GM19099 (cell line): ENCODE results near the gene REG4.

Experiments used
- POLR2A ChIP-seq: IDR thresholded peaks from 3 replicates; pipeline ENCODE4 v1.6.1; 2011; ENCODE audit warnings: low read depth; ENCODE audit not compliant: insufficient read length; ENCODE audit errors: extremely low read depth

The REG4 gene

DNA sequence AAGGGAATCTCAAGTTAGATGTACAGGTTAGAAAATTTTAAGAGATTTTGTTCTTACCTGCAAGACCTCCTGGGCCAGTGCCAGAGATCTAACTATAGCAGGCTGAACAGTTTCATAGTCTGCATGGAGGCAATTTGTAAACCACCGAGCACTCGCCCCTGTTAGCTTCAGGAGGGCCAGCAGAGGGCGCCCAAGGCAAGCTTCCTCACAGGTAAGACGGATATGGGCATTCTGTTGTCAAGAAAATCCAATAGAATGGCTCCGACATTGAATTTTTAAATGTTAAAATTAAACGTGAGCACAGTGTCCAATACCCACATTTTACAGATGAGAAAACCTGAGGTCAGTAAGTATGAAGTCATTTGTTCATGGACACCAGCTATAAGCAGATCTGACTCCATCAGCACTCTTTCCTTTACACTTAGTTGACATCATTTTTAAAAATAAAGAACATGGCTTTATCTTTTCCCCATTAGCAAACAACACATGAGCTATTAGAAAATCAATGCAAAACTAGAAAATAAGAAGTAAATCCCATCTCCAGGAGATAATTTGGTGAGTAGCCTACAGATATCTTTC, 2.2 kb downstream of the REG4 start:
- TF ChIP-seq POLR2A, result no peak

DNA sequence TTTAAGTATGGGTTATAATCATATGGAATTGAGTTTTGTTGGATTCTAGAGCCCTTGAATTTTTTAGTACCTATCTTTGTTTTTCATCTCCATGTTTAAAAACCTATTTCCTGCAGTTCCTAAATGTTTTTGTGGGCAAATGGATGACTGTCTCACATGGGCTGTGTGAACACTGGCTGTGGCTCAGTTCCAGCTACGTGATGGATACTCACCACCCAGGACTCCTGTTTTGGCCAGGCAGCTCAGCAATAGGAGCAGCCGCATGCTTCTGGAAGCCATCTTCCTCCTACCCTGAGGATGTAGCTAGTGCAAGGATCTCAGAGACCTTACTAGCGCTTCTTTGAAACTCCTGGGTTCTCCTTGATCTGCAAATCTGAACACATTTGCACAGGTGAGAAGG, 2.8 kb downstream of the REG4 start:
- no peak for TF ChIP-seq POLR2A

DNA sequence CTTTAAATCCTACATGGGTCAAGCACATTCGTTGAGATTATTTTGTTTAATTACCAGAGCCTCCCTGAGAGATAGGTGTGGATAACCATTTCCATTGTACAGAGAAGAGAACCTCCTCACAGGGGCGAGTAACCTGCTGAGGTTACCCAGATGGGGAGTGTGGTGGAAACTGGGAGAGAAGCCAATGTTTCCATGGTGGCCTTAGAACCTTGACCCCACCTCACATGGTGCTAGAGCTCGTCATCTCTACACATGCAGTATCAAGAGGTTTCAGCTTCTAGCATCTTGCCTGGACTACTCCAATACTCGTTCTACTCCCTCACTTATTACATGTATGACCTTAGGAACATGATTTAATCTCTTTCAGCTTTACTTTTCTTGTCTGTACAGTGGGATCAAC, 4.8 kb downstream of the REG4 start:
- TF ChIP-seq POLR2A, result no peak

DNA sequence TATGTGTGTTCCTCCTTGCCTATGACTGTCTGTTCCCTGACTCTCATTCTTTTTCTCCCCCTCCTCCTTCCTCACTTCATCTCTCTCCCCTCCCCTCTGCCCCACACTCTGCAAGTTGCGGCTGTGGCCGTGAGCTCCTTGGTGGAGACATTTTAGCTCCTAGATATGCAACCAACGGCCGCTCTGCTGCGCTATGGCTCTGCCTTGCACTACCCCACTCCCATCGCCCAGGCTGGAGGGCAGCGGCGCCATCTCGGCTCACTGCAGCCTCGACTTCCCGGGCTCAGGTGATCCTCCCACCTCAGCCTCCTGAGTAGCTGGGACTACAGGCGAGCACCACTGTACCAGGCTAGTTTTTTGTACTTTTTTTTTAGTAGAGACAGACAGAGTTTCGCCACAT, 5.5 kb downstream of the REG4 start:
- TF ChIP-seq POLR2A, result no peak

DNA sequence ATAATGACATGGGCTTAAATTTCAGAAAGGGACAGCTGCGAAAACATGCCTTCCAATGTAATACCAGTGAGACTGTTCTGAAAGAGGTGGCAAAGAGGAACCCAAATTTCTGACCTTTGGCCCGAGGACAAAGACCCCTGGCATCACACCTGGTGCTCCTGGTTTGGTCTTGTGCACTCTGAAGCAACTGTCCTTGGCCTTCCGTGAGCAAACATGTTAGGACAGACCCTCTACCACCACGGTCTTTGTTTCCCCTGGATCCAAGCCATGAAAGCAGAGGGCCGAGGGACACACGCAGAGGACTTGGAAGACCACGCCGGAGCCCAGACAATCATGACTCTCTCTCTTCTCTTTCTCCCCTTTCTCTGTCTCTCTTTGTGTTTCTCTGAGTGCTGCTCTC, 6.0 kb downstream of the REG4 start:
- TF ChIP-seq POLR2A, result no peak

DNA sequence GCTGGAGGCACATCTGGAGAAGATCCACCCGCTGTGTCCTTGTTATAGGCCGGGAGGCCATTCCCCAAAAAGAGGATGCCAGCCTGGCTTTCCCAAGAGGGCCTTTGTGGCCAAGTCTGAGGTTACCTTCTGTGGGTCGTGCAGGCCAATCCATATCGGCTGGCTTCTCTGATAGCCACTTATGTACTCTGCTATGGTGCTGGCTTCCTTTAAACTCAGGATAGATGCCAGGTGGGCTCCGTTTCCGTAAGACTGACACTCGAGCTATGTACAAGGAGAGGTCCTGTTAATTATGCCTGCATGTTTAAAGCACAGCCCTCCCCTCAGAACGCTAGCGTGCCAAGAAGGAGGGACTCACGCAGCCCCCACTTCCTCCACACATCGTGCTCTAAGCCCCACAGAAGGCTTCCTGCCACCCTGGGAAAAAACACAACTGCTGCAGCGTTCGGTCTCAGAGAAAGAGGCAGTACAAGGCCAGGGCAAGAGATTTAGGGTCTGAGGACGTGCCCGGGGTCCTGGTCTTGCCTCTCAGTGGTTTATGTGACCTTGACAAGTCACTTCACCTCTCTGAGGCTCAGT, 11.6 kb downstream of the REG4 start:
- TF ChIP-seq POLR2A, result no peak

DNA sequence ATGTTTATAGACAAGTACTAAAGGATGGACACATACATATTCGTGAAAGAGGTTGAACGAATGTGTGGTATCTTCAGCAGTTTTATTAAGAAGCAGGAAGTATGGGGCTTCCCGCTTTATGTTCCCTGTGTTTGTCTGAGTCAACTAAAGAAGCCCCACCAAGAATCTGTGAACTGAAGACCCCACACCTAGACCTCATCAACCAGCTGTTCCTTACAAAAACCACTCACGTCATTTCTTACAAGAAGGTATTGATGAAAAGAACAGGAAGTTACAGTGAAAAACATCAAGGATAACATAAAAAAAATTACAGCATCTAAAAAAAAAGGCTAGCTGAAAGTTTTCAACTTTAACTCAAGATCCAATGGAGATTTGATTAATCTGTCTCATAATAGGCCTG, 12.3 kb downstream of the REG4 start:
- no peak for TF ChIP-seq POLR2A

DNA sequence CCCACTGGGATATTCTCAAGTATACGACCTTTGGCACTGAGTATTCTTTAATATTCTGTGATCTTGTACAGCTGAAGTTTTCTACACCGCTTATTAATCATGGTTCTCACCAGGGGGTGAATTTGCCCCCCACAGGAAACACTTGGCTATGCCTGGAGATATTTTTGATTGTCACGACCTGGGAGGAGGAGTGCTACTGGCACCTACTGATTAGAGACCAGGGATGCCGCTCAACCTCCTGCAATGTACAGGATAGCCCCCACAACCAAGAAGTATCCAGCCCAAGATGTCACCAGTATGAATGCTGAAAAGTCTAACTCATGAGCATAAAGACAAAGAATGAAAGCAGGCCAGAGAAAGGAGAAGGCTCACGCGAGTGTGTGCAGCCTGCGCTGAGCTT, 13.7 kb downstream of the REG4 start:
- TF ChIP-seq POLR2A, result no peak

DNA sequence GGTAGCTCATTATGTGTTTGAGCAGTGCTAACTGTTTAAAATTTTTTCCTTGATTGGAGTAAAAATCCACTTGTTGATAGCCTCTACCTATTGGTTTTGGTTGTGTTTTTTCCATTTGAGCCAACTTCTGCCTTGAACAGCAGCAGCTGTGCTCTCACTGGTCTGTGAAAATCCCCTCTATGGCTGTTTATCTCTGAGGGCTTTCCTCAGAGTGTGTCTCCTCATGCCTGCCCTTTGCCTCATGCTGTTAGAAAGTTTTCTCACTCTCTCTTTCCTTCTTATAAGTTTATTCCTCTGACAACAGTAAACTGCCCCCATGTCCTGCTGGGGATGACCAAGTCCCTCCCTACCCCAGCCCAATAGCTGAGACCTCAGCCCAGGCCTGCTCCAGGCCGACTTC, 14.1 kb downstream of the REG4 start:
- TF ChIP-seq POLR2A, result no peak

DNA sequence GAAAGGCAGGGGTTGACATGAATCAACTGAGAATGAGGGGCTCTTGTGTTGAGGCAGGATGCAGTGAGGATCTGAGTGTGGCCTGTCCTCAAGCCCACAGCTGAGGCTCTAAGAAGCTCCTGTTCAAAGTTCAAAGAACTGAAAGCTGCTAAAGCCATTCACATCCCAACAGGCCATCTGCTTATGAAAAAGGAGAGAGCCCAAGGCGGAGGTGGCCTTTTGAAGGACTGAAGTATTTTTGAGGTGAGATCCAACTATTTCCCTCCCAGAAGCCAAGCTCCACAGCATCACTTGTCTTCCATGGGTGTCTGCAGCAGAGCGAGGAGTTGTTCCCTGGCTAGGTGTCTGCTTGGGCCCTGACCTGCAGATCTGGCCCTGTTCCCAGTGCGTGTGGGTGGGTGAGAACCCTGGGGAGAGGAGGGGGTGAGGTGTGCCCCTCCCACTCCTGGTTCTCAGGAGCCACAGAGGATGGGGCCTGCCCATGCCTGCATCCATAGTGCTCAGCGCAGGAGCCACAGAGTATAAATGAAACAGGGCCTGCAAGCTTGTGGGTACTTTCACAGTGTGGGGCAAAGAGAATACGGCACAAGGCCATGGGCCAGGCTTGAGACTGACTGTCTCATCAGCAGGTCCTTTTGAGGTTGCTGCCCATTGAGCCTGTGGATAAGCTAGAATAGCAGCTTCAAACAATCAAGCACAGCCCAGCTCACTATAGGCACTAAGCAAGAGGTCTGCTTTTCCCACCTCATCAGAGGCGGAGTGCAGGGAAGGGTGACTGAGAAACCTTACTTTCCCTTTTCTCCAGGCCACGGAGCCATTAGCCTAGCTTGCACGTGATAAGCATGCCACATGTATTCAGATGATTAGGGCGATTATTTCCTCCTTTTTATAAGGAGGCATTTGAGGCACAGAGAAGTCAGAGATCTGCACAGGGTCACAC, 15.7 kb downstream of the REG4 start:
- no peak for TF ChIP-seq POLR2A

DNA sequence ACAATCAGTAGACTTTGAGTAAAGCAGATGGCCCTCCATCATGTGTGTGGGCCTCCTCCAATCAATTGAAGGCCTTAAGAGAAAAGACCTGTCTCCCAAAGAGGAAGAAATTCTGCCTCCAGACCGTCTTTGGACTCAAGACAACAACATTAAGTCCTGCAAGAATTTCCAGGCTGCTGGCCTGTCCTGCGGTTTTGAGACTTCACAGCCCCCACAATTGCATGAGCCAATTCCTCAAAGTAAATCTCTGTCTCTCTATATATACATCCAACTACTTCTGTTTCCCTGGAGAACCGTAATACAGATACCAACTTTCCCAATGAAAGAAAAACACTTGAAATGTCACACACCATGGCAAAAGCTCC, 16.4 kb downstream of the REG4 start:
- TF ChIP-seq POLR2A, result no peak

DNA sequence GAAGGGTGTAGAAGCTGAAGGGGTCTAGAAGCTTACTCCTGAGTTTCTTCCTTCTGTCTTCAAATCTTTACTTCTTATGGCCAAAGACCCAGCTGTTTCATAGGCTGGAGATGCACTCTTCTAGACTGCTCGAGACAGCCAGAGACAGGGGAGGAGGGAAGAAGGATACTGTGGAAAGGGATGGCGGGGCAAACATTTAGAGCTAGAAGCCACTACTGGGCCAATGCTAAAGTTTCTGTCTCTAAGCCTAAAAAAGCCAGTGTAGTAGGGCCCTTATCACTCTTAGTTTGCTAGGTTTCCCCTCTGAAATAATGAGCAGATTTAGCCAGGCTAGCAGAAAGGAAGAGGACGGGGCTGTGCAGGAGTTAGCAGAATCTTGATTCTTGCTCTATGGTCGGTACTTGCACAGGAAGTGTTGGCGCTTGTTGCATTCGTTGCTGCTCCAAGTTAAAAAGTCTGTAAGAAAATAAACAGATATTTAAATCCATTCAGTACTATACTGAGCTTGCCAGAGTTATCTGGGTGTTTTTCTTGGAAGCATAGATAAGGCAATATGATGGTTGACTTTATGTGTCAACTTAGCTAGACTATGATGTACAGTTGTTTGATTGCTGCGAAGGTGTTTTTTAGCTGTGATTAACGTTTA, 16.9 kb downstream of the REG4 start:
- no peak for TF ChIP-seq POLR2A

DNA sequence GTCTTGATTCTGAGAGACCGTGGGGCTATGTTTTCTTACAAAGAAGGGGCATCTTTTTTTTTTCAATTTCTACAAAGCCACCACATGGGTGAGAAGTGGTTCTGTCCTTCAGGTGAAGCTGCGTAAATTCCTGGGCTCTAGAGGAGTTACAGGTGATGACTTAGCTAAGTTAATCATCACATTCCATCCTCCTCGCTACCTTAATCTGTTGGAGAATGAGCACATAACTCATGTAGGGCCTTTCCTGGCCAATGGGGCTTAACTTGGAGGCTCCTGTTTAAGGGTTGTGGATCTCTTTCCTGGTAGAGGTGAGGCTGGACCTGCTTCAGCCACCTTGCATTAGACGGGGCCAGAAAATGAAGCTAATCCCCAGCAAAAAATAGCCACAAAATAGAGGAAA, 19.9 kb downstream of the REG4 start:
- no peak for TF ChIP-seq POLR2A

DNA sequence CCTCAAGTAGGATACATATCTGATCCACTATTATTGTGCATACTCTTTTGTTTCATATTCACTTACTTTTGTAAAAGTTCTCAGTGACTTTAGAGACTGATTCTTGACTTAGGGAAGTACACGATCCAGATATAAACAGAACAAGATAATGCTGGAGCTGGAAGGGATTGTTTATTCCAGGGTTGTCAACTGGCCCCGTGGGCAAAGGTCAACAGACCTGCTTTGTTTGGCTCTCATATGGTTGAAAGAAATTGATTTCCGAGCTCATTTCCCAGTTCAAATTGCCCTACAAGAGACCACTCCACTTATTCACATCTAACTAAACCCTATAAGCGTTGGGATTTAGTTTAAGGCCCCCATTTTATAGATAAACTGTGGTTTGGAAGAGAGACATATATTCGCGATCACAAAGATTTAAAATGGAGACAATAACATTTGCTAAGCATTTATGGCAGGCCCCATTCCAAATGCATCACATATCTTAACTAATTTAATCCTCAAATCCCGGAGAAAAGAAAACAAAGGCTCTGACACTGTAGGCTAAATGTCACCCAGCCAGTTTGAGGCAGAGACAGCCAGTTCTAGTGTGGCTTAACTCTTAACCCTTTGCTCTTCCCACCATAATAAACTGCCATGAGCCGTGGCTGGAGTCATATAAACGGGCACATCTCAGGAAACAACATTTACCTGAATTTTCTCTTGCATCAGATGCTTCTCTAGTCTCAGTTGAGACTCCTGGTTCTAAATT, 20.6 kb downstream of the REG4 start:
- no peak for TF ChIP-seq POLR2A

DNA sequence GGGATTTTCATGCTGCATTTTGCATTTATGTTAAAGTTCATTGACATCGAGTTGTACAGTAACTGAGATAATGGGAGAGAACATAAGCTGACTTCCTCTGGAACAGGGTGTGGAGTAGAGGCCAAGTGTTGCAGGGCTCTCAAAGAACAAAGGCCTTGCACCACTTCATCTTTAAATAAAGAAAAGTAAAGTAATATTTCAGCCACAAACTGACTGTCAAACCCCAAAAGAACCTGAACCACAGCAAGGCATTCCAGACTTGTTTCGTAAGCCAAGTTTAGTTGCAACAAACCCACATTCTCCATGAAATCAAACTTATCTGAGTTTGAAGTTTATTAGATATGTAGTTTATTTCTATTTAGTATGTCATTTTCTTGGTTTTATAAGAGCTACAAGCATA, 23.5 kb downstream of the REG4 start:
- no peak for TF ChIP-seq POLR2A
